ENCODE results near the gene PFDN5.

The PFDN5 gene

DNA sequence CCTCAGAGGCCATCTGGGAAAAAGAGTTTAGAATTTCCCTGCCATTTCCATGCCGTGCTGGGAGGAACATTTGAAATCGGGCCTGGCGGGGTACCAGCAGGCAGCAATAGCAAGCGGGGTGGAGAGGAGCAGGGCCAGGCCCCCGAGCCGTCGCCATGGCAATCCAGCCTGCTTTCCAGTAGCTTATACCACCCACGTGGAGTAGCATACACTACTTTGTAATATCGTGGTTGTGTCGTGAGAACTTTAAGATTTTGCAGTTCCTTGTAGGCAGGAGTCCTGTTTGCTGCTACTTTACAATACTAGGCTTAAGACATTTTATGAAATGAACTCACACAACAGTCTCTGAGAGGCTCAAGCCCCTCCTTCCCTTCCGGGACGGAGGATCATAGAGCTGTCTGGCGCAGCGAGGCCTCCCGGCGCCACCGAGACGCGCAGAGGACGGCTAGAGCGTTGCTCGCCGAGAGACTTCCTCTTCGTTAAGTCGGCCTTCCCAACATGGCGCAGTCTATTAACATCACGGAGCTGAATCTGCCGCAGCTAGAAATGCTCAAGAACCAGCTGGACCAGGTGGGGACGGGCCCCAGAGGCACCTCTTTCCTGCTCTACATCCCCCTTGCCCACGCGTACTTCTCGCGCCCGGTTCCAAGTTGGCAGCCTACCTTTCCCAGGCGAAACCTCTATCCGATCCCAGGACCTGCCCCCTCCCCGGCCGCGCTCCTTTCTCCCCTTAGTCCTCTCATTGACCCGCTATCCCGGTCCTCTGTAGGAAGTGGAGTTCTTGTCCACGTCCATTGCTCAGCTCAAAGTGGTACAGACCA, at the start of gene PFDN5:
TSS of gene PFDN5 (plus strand) at position 473 of the 821 bp plus-strand sequence. CDS start at position 499, 26 bp downstream.
- DNase-seq (ENCODE audit: extremely low read depth, insufficient read length) = peak; percentile 92
- H3K27me3 ChIP-seq (replicated peaks; ENCODE audit: control insufficient read depth, insufficient read depth, low read length) = no peaks in the 10 kb centered on the region
- TF ChIP-seq, protein P1, sequence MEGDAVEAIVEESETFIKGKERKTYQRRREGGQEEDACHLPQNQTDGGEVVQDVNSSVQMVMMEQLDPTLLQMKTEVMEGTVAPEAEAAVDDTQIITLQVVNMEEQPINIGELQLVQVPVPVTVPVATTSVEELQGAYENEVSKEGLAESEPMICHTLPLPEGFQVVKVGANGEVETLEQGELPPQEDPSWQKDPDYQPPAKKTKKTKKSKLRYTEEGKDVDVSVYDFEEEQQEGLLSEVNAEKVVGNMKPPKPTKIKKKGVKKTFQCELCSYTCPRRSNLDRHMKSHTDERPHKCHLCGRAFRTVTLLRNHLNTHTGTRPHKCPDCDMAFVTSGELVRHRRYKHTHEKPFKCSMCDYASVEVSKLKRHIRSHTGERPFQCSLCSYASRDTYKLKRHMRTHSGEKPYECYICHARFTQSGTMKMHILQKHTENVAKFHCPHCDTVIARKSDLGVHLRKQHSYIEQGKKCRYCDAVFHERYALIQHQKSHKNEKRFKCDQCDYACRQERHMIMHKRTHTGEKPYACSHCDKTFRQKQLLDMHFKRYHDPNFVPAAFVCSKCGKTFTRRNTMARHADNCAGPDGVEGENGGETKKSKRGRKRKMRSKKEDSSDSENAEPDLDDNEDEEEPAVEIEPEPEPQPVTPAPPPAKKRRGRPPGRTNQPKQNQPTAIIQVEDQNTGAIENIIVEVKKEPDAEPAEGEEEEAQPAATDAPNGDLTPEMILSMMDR (IDR thresholded peaks at IDR 0.05; ENCODE audit: insufficient read depth, low read length, poor library complexity, severe bottlenecking) = no peak
- peak within 1 kb of the TSS; percentile 86 for H3K4me3 ChIP-seq (replicated peaks; ENCODE audit: low read depth, low read length)
- peaks cover 13% of the 10 kb centered on the region for H3K36me3 ChIP-seq (ENCODE audit: control insufficient read depth, insufficient read depth, low read length)

DNA sequence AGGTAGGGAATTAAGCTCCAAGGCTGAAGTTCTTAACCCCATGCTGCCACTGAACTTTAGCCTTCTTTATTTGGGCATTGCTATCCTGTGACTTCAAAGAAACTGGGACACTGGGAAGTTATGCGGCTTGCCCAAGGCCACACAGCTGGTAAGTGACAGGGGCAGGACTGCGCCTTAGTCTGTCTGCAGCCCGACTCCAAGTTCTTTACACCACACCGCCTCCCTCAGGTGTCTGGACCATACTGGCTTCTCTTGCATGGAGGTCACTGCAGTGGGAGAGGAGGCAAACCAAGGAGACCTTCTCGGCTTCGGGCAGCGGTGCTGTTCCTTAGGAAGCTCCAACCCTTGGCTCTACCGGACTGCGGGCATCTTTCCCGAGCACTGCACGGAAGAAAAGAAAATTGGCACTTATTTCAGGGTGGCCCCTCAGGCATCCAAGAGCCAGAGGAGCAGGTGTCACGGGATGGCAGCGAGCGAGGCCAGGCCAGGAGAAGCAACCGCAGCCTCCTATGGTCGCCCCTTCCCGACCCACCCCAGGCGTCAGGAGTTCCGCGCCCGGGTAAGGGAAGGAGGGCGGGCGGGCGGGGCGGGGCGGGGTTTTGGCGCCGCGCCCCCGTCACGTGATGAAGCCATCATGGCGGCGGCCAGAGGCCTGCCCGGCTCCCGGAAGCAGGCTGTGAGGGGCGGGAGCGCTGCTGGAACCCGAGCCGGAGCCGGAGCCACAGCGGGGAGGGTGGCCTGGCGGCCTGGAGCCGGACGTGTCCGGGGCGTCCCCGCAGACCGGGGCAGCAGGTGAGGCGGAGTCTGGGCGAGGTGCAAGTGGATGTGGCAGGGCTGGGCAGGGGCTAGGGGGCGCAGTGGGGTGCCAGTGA, 43.6 kb upstream of the PFDN5 start:
- Histone ChIP-seq H3K36me3 (ENCODE audit: control insufficient read depth, insufficient read depth, low read length) (no peaks in the 10 kb centered on the region), H3K27me3 (replicated peaks; ENCODE audit: control insufficient read depth, insufficient read depth, low read length) (no peaks in the 10 kb centered on the region), H3K4me3 (replicated peaks; ENCODE audit: low read depth, low read length) (peak overlapping the region; percentile 80)
- TF ChIP-seq, protein P1 (IDR thresholded peaks at IDR 0.05; ENCODE audit: insufficient read depth, low read length, poor library complexity, severe bottlenecking) = peak; percentile 60
- peak; percentile 82 for DNase-seq (ENCODE audit: extremely low read depth, insufficient read length)

DNA sequence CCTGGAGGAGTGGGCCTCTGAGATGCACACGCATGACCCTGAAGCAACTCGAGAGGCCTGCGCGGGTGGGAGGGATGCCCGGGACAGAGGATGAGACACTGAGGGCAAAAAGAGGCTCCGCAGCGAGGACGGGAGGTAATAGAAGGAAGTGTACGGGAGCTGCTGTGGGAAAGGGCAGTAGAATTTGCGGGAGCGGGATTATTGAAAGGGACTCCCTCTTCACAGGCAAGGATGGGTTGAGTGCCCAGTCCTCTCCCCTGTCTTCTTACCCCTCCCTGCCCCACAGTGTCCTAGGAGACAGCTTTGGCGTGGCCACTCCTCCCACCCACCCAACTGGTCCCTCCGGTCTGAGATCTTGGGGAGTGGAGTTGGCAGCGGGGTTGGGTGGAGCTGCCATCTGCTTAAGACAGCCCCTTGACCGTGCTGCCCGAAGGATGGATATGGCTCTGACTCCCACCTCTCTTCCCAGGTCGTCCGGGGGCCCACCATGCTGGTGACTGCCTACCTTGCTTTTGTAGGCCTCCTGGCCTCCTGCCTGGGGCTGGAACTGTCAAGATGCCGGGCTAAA, 42.9 kb upstream of the PFDN5 start:
- DNase-seq (ENCODE audit: extremely low read depth, insufficient read length) = no peak
- no peaks in the 10 kb centered on the region for H3K27me3 ChIP-seq (replicated peaks; ENCODE audit: control insufficient read depth, insufficient read depth, low read length)

DNA sequence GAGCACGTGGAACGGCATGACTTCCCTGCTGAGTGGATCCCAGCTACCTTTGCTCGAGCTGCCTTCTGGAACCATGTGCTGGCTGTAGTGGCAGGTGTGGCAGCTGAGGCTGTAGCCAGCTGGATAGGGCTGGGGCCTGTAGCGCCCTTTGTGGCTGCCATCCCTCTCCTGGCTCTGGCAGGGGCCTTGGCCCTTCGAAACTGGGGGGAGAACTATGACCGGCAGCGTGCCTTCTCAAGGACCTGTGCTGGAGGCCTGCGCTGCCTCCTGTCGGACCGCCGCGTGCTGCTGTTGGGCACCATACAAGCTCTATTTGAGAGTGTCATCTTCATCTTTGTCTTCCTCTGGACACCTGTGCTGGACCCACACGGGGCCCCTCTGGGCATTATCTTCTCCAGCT, 42.0 kb upstream of the PFDN5 start:
- TF ChIP-seq, protein P1 (IDR thresholded peaks at IDR 0.05; ENCODE audit: insufficient read depth, low read length, poor library complexity, severe bottlenecking) = no peak
- Histone ChIP-seq H3K36me3 (ENCODE audit: control insufficient read depth, insufficient read depth, low read length) (no peaks in the 10 kb centered on the region), H3K27me3 (replicated peaks; ENCODE audit: control insufficient read depth, insufficient read depth, low read length) (no peaks in the 10 kb centered on the region), H3K4me3 (replicated peaks; ENCODE audit: low read depth, low read length) (peak overlapping the region; percentile 80)
- DNase-seq (ENCODE audit: extremely low read depth, insufficient read length) = no peak

More for the DNA sequence above, 42.9 kb upstream of the PFDN5 start:
- Histone ChIP-seq H3K36me3 (ENCODE audit: control insufficient read depth, insufficient read depth, low read length) (no peaks in the 10 kb centered on the region), H3K4me3 (replicated peaks; ENCODE audit: low read depth, low read length) (peak overlapping the region; percentile 80)
- TF ChIP-seq, protein P1 (IDR thresholded peaks at IDR 0.05; ENCODE audit: insufficient read depth, low read length, poor library complexity, severe bottlenecking) = no peak

DNA sequence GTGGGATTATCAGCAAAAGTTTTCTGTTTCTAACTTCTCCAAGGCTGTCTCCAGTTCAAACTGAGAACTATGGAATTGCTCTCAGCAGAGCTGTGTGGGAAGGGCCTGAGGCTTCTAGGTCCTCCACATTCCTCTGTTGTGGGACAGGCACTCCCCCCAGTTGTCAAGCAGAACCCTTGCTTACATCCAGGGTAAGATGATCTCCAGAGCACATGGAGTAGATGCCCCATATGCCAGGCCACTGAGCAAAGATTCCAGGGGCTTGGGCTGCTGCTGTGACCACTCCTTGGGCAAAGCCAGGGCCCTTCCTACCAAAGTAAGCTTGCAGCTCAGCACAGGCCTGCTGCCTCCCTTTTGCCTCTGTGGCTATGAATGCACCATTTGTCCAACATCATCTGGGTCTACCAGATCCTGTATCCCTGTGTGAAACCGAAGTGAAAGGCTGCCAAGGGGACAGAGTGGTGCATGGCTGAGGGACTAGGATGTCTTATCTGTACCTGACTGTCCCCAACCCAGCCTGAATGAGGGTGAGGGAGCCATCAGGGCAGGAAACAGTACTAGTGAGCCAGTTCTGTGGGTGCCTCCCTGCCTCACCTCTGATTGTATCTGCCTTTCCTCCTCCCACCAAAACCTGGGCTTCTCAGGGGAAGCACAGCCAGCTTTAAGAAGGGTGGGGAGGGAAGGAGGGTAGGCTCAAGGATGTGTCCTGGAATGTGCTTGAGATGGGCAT, 40.4 kb upstream of the PFDN5 start:
- TF ChIP-seq, protein P1 (IDR thresholded peaks at IDR 0.05; ENCODE audit: insufficient read depth, low read length, poor library complexity, severe bottlenecking) = no peak
- no peaks in the 10 kb centered on the region for H3K36me3 ChIP-seq (ENCODE audit: control insufficient read depth, insufficient read depth, low read length)
- H3K27me3 ChIP-seq (replicated peaks; ENCODE audit: control insufficient read depth, insufficient read depth, low read length) = no peaks in the 10 kb centered on the region
- no peak for DNase-seq (ENCODE audit: extremely low read depth, insufficient read length)
- no peak overlapping the region for H3K4me3 ChIP-seq (replicated peaks; ENCODE audit: low read depth, low read length)
